Activated T-cell treated with anti-CD3 and anti-CD28 coated beads, Interleukin-2, amount 50 U/mL, for 48 hours (primary cell): ENCODE data around the gene TPX2.

Source experiments
- DNase-seq, 2 experiments: peaks; one replicate each; pipeline ENCODE4 v3.0.0-alpha.2; 2020

Gene TPX2, protein sequence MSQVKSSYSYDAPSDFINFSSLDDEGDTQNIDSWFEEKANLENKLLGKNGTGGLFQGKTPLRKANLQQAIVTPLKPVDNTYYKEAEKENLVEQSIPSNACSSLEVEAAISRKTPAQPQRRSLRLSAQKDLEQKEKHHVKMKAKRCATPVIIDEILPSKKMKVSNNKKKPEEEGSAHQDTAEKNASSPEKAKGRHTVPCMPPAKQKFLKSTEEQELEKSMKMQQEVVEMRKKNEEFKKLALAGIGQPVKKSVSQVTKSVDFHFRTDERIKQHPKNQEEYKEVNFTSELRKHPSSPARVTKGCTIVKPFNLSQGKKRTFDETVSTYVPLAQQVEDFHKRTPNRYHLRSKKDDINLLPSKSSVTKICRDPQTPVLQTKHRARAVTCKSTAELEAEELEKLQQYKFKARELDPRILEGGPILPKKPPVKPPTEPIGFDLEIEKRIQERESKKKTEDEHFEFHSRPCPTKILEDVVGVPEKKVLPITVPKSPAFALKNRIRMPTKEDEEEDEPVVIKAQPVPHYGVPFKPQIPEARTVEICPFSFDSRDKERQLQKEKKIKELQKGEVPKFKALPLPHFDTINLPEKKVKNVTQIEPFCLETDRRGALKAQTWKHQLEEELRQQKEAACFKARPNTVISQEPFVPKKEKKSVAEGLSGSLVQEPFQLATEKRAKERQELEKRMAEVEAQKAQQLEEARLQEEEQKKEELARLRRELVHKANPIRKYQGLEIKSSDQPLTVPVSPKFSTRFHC

DNA sequence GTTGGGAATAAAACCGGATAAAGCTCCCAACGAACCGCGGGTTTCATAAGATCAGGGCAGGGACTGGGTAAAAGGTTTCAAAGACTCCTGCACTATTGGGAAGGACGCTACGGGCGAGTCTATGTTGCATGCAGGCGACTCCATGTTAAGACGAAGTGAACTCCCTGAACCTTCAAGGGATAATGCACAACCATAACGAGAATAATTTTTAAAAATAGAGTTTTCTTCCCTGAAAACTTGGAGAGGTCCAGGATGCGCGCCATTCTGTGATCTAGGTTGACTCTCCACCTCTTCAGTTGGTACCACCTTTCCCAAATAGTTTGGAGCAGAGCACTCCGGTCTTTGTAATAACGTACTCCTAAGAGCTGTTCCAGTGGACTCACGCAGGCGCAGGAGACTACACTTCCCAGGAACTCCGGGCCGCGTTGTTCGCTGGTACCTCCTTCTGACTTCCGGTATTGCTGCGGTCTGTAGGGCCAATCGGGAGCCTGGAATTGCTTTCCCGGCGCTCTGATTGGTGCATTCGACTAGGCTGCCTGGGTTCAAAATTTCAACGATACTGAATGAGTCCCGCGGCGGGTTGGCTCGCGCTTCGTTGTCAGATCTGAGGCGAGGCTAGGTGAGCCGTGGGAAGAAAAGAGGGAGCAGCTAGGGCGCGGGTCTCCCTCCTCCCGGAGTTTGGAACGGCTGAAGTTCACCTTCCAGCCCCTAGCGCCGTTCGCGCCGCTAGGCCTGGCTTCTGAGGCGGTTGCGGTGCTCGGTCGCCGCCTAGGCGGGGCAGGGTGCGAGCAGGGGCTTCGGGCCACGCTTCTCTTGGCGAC lies at the start of gene TPX2:
Gene TPX2, plus strand, starts transcription at position 562 of the 821 bp plus-strand sequence. CDS start 18,187 bp downstream, outside the sequence.
- peak; percentile 89 to 91 for DNase-seq

DNA sequence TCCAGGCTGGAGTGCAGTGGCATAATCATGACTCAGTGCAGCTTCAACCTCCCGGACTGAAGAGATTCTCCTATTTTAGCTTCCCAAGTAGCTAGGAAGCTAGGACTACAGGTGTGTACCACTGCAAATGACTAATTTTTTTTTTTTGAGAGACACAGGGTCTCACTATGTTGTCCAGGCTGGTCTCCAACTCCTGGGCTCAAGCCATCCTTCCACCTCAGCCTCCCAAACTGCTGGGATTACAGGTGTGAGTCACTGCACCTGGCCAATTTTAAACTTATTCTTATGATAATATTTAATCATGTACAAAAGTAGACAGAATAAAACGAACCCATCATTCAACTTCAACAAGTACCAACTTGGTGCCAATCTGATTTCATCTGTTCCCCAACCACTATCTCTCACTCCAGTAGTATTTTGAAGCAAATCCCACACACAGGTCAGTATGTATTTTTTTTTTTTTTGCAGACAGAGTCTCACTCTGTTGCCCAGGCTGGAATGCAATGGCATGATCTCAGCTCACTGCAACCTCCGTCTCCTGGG lies 48.9 kb upstream of the TPX2 start:
- DNase-seq, result no peak

DNA sequence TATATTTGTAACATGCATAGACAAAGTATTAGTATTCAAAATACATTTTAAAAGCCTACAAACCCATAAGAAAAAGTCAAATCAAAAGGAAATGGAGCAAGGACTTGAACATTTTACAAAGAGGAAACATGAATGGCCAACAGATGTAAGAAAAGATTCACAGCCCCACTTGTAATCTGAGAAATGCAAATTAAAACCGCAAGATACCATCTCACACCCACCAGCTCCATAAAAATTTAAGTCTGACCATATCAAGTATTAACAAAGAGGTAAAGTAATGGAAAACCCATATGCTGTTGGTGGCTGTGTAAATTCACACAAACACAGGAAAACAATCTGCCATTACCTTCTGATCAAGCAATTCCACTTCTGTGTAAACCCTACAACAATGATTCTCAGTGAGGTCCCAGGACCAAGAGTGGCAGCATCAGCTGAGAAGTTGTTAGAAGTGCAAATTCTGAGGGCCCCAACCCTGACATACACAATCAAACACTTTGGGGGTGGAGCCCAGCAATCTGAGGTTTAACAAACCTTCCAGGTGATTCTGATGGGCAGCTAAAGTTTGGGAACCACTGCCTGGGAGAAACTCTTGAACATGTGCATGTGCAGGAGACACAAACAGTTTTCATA lies 47.3 kb upstream of the TPX2 start:
- DNase-seq, result no peak

DNA sequence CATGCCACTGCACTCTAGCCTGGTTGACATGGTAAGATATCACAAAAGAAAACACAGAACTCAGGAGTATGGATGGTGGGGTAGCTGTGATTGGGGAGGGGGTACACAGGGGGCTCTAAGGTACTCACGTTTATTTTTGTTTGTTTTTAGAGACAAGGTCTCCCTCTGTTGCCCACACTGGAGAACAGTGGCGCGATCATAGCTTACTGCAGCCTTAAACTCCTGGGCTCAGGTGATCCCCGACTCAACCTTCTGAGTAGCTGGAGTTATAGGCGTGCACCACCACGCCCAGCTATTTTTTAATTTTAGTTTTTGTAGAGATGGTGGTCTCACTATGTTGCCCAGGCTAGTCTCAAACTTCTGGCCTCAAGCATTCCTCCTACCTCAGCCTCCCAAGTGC lies 45.7 kb upstream of the TPX2 start:
- no peak for DNase-seq

DNA sequence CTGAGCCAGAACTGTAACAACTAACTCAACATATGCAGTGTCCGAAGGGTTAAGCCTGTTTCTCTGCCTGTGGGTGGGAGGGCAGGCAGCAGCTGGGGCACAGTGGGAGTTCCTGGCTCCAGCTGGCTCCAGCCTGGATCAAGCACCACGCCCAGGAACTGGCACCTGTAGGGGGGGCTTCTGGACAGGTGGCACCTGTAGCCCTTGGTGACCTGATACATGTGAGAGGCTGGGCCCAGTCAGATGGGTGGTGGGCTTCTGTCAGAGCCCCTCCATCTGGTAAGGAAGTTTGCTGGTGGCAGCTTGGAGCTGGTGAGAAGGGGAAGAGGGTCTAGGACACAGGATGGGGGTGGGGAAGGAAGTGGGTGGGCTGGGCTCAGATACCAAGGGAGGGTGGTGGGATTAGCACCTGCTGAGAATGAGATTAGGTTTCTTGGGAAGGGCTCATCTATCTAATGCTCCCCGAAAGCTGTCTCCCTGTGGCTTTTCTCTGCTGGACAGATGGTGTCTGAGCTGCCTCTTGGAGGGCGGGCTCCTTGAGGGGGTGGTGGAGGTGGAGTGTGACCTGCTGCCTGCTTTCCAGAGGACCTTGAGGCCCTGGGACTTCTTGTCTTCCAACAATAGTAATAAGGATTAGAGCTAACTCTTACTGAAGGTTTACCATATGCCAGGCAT lies 45.0 kb upstream of the TPX2 start:
- no peak for DNase-seq

DNA sequence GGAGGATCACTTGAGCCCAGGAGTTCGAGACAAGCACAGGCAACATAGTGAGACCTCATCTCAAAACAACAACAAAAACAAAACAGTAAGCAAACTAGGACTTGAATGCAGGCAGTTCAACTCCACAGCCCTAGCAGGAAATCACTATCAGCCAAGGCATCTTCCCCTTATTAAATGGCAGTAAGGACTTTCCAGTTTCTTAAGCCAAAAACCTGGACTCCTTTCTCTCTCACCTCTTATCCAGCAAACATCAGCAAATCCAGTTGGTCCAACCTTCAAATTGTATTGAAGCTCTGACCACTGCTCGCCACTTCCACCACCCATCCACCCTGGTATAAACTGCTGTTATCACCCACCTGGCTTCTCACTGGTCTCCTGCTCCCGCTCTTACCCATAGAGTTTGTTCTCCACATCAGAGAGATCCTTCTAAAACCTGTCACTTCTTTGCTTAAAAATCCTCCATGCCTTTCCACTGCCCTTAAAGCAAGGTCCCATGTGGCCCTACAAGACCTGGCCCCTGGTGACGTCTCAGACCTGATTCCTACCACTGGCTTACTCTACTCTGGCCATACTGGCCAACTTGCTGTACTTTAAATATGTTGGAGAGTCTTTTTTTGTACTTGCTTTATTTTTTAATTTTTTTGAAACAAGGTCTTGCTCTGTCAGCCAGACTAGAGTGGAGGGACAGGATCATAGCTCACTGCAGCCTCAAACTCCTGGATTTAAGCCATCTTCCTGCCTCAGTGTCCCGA lies 44.1 kb upstream of the TPX2 start:
- no peak for DNase-seq

DNA sequence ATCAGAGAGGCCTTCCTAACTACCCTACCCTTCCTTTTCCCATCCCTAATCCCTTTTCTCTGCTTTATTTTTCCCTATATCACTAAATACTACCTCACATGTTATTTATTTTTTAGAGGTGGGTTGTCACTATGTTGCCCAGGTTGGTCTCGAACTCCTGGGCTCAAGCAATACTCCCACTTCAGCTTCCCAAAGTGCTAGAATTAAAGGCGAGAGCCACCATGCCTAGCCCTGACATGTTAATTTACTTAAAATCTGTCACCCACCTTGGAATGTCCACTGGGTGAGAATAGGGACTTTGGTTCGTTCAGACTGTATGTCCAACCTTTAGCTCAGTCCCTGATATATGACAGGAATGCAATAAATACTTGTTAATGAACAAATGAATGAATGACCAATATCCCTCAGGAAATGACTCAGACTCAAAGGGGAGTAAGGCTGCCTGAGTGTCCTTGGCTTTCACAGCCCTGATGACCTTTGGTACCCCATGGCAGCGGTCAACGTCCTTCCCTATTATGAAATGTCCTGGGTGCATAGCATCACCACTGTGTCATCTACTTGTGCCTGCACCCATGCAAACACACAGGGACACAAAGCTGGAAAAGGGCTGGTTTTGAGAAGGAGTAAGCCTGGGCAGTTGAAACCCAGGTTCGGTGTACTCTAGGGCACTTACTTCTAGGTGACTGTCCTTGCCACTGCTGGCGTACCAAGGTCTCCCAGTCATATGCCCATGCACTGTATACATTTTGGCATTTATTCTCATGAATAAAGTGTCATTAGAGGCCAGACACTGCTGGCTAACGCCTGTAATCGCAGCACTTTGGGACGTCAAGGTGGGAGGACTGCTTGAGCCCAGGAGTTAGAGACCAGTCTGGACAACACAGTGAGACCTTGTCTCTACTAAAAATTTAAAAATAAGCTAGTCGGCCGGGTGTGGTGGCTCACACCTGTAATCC lies 43.0 kb upstream of the TPX2 start:
- DNase-seq, result no peak

DNA sequence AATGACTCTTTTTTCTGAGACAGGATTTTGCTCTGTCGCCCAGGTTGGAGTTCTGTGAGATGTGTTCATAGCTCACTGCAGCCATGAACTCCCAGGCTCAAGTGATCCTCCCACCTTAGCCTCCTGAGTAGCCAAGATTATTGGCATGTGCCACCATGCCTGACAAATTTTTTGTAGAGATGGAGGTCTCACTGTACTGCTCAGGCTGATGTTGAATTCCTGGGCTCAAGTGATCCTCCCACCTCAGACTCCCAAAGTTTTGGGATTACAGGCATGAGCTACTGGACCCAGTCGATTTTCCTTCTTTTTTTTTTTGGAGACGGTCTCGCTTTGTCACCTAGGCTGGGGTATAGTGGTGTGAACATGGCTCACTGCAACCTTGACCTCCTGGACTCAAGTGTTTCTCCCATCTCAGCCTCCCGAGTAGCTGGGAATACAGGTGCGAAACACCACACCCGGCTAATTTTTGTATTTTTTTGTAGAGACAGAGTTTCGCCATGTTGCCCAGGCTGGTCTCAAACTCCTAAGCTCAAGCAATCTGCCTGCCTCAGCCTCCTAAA lies 40.8 kb upstream of the TPX2 start:
- no peak for DNase-seq

DNA sequence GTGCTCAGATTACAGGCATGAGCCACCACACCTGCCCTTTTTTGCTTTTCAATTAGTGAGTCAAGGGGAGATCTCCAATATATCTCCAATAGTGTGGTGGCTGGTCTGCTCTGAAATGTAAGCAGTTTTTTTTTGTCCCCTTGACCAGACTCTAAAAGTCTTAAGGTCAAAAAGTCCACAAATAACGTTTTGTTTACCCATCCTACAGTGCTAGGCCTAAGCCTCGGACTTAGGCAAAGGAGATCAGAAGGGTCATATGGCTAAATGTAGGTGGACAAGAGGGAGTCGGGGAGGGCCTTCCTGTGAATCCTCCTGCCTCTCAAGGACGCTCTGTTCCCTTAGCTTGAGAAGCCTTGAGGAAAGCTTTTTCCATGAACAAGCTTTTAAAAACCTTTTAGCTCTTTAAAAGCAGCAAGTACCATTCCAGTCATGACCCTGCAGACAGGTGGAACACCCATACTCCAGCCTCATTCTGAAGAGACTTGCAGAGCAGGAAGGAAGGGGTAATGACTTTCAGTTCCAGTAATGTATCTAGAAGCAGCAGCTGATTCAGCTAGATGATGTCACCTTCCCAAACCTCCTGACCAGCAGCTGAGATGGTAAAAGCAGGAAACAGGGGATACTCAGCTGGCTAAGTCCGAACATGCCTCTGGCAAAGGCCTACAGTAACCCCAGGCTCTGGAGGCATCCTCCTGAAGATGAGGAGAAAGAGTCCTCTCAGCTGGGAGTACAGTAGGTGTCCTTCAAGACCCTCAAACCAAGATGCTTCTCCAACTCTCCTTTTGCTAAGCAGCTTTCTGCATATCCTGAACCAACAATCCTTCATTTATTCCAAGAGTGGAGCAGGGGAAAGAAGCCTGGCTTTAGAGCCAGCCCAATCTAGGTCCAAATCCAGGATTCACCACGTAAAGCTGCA lies 40.0 kb upstream of the TPX2 start:
- DNase-seq, result peak in 1 of 2 experiments; percentile 45

DNA sequence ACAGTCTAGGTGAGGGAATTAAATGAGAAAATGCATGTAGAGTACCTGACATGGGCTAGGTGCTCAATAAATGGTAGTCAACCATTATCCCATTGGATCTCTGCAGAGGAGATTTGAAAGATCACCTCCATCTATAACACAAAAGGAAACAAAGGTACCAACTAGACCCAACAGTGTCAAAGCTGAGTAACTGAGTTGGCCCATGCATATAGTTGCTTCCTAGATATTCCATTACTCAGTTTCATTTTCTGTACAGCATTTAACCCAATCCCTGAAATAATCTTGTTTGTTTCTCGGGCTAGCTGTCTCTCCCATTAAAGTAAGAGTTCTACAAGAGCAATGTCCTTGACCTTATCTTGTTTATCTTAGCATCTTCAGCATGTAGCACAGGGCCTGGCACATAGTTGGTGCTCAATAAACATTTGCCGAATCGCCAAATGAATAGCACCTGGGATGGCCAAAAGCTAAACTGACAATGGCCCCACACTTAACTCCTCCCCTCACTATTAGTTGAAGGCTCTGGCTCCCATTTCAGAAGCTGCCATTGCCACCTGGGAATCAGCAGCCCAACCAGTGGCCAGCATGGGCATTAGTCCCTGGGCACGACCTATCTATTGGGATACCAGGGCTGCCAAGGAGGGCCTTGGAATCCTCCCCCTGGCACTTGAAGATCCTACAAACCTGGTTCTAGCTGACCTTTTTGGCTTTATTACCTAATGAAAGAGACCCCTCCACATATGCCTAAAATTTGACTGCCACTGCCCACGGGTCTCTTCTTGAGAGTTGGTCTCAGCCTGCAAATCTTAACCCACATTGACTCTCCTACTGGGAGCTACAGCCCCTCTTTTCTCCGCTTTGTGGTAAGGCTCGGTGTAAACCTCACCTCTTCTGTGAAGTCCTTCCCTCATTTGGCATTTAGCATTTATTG lies 39.0 kb upstream of the TPX2 start:
- no peak for DNase-seq

DNA sequence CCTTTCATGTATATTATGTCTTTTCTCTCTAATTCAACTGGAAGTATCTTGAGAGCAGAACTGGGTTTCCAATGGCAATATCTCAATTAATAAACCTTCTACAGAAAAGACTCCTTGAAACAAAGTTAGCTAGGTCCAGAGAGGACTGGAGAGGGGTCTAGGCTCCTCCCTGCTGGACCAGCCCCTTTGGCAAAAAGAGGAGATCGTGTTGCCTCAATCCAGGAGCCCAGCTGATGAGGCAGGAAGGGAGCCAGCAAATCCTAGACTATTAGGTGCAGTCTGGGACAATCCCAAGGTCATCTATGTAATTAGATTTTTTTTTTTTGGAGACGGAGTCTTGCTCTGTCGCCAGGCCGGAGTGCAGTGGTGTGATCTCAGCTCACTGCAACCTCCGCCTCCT lies 38.3 kb upstream of the TPX2 start:
- no peak for DNase-seq

DNA sequence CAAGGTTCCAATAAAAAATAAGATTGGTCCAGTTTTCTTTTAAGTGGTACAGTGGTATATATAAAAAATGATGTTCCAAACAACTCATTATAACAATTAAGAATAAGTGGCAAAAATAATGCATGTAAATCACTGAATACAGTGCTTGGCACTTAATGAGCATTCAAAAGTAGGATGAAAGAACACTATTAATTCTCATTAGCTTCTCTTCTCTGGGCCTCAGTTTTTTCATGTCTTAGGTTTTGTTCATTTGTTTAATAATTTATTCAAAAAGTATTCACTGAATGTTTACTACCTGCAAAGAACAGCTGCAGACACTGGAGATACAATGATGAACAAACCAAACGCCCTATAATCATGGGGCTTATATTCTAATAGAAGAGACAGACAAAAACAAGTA lies 37.5 kb upstream of the TPX2 start:
- DNase-seq, result no peak

DNA sequence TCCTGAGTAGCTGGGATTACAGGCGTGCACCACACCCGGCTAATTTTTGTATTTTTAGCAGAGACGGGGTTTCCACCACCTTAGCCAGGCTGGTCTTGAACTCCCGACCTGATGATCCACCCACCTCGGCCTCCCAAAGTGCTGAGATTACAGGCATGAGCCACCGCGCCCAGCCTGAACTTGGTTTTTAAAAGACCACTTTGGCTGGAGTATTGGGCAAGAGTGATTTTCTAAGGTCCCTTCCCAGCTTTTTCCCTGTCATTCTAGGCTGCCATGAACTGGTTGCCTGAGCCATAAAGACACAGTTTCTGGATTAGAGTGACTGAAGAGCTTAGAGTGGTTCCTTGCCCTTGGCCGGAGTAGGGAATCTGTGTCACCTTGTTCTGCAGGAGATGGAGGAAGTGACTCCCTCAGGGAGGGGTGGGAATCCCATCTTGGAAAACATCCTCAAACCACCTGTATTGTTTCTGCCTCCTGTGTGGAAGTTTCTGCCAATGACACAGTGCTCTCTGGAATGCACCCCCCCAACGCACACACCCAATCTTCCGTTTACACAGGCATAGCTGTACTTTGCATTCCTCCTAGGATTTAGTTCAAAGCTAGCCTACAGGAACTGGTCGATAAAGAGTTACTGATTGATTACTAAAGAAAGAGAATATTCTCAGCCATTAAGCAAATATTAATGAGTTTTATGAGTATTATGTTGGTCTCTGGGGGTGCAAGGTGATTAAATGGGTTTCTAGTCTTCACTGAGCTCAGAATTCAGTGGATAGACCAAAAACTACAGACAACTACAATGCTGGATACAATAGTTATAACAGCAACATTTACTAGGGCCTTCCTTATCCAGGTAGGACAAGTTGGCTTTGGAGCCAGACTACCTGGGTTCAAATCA lies 34.6 kb upstream of the TPX2 start:
- DNase-seq, result no peak

DNA sequence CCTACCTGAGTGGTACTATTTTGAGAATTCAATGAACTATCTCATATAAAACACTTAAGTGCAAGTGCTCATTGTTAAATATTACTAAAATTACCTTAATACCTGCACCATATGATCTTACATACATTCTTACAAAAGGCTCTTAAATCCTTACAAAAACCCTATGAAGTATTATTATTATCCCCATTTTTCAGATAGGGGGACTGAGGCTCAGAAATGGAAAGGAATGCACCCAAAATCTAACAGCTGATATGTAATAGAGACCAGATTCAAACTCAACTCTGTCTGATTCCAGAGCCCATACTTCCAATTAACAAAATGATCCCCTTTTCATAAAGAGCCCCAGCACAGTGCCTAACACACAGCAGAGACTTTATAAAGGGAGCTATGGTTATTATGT lies 33.9 kb upstream of the TPX2 start:
- no peak for DNase-seq

DNA sequence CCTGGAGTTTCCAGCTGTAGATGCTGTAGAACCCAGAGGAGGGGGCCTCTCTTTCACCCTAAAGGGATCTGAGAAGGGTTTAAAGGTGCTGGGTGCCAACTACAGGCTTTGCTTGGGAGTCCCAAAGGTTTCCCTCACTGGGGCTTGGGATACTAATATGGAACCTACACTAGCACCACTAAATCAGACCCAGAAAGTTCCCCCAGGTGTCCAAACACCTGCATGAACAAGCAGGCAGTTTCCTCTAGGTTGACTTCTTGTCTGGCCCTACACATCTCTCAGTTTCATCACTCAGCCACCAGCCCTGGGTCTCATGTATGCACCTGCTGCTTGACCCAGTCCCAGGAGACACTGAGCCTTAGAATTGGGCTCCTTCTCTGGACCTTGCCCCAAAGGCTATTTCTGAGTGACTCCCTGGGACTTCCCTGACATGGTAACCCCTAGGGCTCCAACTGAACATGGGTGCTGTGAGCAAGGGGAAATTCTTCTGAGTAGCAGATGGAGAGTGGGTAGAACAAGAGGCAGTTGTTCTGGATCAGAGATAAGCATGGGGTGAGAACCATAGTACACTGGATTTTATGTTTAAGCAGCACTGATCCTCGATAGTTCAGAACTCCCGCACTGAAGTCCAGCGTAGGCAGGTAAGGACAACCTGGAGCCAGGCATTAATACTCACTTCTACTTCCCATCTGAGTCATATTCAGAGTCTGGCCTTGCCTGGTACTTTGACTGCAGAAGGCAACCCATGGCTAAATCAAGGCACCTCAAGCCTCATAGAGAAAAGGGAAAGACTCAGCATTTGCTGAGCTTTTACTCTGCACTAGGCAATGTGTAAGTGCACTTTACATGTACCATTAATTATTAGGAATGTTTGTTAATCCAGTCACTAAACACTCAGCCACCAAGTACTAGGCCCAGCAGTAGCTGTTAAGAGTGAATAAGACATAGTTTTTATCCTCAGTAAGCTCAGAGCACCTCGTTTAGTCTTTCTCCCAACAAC lies 33.2 kb upstream of the TPX2 start:
- no peak for DNase-seq
